ENCODE data around the gene CPNE5. TPM values are rescaled to one million over a fixed set of nuclear protein-coding genes. Genes with fewer than 3 reads are reported as not detected.
A peak's percentile ranks its signal among the peaks of the same experiment; 100 is the strongest.

CPNE5 gene
- total and polyA plus RNA-seq, 9 of the 15 experiments (the other 6 are each of a cell fraction or from before 2014, with no cell fraction given): 0.14 to 1.0 (median 0.46) TPM; not detected in 2

DNA sequence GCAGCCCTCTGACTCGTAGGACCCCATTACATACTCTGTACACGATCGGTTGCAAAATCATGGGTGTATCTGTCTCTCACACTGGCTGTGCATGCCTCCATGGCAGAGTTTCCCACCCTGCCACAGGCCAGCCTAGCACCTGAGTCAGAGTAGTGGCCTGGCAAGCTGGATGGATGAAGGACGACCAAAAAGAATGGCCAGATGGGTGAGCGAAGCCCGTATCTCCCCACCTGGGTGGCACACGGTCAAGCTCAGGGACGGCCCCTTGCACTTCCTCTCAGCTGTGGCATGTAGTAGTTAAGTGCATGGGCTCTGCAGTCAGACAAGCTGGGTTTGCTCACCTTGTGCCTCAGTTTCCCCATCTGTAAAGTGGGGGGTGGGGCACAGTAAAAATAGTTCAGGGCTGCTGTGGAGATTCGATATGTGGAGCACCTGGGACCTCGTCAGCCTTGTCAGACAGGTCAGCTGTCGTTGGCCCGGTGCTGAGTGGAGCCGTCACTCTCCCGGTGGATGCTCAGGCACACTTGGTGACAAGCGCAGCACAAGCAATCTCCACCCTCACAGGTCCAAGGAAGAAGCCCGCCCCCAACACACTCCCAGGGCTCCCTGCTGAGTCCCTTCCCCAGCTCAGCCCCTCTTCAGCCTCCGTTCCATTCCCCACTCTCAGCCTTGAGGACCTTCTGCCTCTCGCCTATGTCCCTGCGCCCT, 12.6 kb downstream of the CPNE5 start:
- H3K9me3 ChIP-seq (replicated peaks; ENCODE audit: control insufficient read depth, insufficient read depth, low read depth, low read length): no peaks in the 10 kb centered on the region
- no peak overlapping the region for H3K4me3 ChIP-seq
- ChIA-PET POLR2A (interaction anchor here (0.5 to 2.4 kb wide), 4 partner anchors 8 to 144 kb away, joined by 3 to 7 read pairs (median 4); partner anchors contain the start of gene PPIL1), CTCF (ENCODE audit: low intra/inter-chr PET ratio) (no interaction called here)
- H2AFZ ChIP-seq (ENCODE audit: low read depth, low read length): peak overlapping the region; percentile 81
- H3K27me3 ChIP-seq (ENCODE audit: control insufficient read depth in 2 of 2, insufficient read depth in 2 of 2, low read length in 2 of 2): no peaks in the 10 kb centered on the region
- intact Hi-C loops (cut with micrococcal nuclease): no loop called here
- WGBS (ENCODE audit: insufficient coverage, low coverage, missing lambda C conversion rate): 71% methylated on average over 19 of the region's 19 CpGs
- H3K79me2 ChIP-seq (ENCODE audit: control insufficient read depth, insufficient read depth, low read length): no peaks in the 10 kb centered on the region
- in situ Hi-C loops (cut with MboI): no loop called here
- BruUV-seq (replicated peaks): no TSS peak
- 0 out of 3 replicates have a peak overlapping the region, but pooled peaks have one; percentile 3 for H3K27ac ChIP-seq (ENCODE audit: extremely low read depth, low read depth, low read length)
- ATAC-seq (peak; percentile 9; the same call in 2 of the 3 replicates), FAIRE-seq (no peak), DNase-seq (ENCODE audit: extremely low read depth in 1 of 4, low spot score in 3 of 4) (no peak)
- H3K9ac ChIP-seq (ENCODE audit: insufficient read depth in 1 of 2, low read depth in 2 of 2, low read length in 2 of 2): peak overlapping the region in 1 of 2 experiments; percentile 75; a peak in 2 of 4 replicates
- H3K4me2 ChIP-seq (ENCODE audit: insufficient read depth, low read length): peak overlapping the region; percentile 11; the same call in 1 of the 2 replicates
- no peaks in the 10 kb centered on the region for H3K9me1 ChIP-seq (ENCODE audit: control insufficient read depth, insufficient read depth, low read length)
- no peaks in the 10 kb centered on the region for H3K36me3 ChIP-seq (ENCODE audit: control insufficient read depth, insufficient read depth, low read length)
- H4K20me1 ChIP-seq (replicated peaks; ENCODE audit: control insufficient read depth, insufficient read depth, low read length): no peaks in the 10 kb centered on the region
- H3K4me1 ChIP-seq (replicated peaks in 1 of 2; ENCODE audit: control insufficient read depth in 2 of 2, insufficient read depth in 2 of 2, low read length in 2 of 2): peaks cover 22 to 51% of the 10 kb centered on the region in 2 experiments
- TF ChIP-seq BCOR (IDR thresholded peaks at IDR 0.05) (peak; percentile 84), POLR2B (IDR thresholded peaks at IDR 0.05; ENCODE audit: low read depth, partially characterized antibody) (no peak), TAF7 (tag; IDR thresholded peaks at IDR 0.05) (no peak), HOXB6 (CRISPR knock-in tag; IDR thresholded peaks at IDR 0.05; ENCODE audit: borderline replicate concordance) (no peak), CCAR2 (IDR thresholded peaks at IDR 0.05; ENCODE audit: low read depth, low read length) (no peak), ZBTB17 (CRISPR knock-in tag; IDR thresholded peaks at IDR 0.05) (no peak), RBM22 (IDR thresholded peaks at IDR 0.05; ENCODE audit: low read depth, low read length, poor library complexity, severe bottlenecking) (no peak), SPI1 (IDR thresholded peaks at IDR 0.05; ENCODE audit: borderline replicate concordance, low read depth, low read length) (peak; percentile 36; the same call in 1 of the 2 replicates), JUND (IDR thresholded peaks at IDR 0.05; ENCODE audit: borderline replicate concordance, low read depth, low read length) (no peak), JUND (tag; IDR thresholded peaks at IDR 0.05; ENCODE audit: borderline replicate concordance, low read depth, low read length) (no peak), SP1 (CRISPR knock-in tag; IDR thresholded peaks at IDR 0.05) (0 out of 2 replicates have a peak, but pooled peaks have one; percentile 18), NCOA6 (IDR thresholded peaks at IDR 0.05) (no peak), NFIX (CRISPR knock-in tag; IDR thresholded peaks at IDR 0.05; ENCODE audit: low read depth) (no peak), ZNF140 (CRISPR knock-in tag; IDR thresholded peaks at IDR 0.05) (no peak), STAG1 (CRISPR knock-in tag; IDR thresholded peaks at IDR 0.05; ENCODE audit: borderline replicate concordance) (no peak), CBFB (CRISPR knock-in tag; IDR thresholded peaks at IDR 0.05) (peak; percentile 75; the same call in 1 of the 2 replicates), ATF1 (CRISPR knock-in tag; IDR thresholded peaks at IDR 0.05) (no peak), ATF1 (tag; IDR thresholded peaks at IDR 0.05) (no peak), KAT8 (IDR thresholded peaks at IDR 0.05; ENCODE audit: low read depth) (no peak), RBM14 (IDR thresholded peaks at IDR 0.05; ENCODE audit: borderline replicate concordance, insufficient read depth, low read depth, low read length) (no peak)
- TF ChIP-seq, protein P1, sequence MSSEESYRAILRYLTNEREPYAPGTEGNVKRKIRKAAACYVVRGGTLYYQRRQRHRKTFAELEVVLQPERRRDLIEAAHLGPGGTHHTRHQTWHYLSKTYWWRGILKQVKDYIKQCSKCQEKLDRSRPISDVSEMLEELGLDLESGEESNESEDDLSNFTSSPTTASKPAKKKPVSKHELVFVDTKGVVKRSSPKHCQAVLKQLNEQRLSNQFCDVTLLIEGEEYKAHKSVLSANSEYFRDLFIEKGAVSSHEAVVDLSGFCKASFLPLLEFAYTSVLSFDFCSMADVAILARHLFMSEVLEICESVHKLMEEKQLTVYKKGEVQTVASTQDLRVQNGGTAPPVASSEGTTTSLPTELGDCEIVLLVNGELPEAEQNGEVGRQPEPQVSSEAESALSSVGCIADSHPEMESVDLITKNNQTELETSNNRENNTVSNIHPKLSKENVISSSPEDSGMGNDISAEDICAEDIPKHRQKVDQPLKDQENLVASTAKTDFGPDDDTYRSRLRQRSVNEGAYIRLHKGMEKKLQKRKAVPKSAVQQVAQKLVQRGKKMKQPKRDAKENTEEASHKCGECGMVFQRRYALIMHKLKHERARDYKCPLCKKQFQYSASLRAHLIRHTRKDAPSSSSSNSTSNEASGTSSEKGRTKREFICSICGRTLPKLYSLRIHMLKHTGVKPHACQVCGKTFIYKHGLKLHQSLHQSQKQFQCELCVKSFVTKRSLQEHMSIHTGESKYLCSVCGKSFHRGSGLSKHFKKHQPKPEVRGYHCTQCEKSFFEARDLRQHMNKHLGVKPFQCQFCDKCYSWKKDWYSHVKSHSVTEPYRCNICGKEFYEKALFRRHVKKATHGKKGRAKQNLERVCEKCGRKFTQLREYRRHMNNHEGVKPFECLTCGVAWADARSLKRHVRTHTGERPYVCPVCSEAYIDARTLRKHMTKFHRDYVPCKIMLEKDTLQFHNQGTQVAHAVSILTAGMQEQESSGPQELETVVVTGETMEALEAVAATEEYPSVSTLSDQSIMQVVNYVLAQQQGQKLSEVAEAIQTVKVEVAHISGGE (CRISPR knock-in tag; IDR thresholded peaks at IDR 0.05): no peak
